ENCODE results near the gene KCNE4. TPM values are rescaled to one million over a fixed set of nuclear protein-coding genes. Genes with fewer than 3 reads are reported as not detected.

The KCNE4 gene
- total and polyA plus RNA-seq, 2 donors = 22.0 to 37.0 TPM

GRCh38 chr2:223029287-223029686, 22.7 kb upstream of the KCNE4 start:
- Histone ChIP-seq H3K4me1 (ENCODE audit: insufficient read depth) (no peaks in the 10 kb centered on the region), H3K27ac (ENCODE audit: low read depth) (no peak overlapping the region), H3K36me3 (ENCODE audit: insufficient read depth) (no peaks in the 10 kb centered on the region), H3K4me3 (ENCODE audit: low read depth, low read length) (no peak overlapping the region)
- 65% methylated on average over 3 of the region's 3 CpGs for WGBS
- DNase-seq (ENCODE audit: extremely low spot score) = no peak

DNA sequence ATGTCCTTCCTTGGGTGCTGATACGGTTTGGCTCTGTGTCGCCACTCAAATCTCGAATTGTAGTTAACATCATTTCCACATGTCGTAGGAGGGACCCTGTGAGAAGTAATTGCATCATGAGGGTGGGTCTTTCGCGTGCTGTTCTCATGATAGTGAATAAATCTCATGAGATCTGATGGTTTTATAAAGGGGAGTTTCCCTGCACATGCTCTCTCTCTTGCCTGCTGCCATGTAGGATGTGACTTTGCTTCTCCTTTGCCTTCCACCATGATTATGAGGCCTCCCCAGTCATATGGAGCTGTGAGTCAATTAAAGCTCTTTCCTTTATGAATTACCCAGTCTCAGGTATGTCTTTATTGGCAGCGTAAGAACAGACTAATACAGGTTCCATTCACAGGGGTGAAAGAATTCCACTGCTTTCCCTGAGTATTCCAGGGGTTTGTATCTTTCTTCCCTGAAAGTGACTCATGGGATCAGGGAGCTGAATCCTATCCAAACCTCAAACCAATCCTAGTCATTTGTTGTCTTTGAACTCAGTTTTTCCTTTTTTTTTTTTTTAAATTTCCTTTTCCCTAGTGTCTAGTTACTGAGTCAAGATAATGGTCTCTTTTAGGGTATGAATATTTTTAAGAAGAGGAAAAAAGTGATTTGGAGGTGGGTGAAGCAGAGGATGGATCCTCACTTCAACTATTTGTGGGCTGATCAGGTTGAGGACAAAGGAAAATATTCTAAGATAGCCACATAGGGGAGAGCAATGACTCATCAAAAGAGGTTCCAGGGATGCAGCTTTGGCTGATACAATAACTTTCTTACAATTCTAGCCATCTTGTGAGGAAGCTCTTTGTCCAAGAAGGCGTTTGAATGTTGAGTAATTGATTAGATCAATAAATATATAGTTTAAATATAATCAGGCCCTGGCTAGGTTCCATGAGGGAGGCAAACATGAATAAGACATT, 19.5 kb upstream of the KCNE4 start:
- H3K36me3 ChIP-seq (ENCODE audit: insufficient read depth) = no peaks in the 10 kb centered on the region
- H3K4me3 ChIP-seq (ENCODE audit: low read depth, low read length) = no peak overlapping the region
- 91% methylated on average over 8 of the region's 8 CpGs for WGBS

GRCh38 chr2:223034221-223034975, 17.6 kb upstream of the KCNE4 start:
- H3K4me1 ChIP-seq (ENCODE audit: insufficient read depth) = no peaks in the 10 kb centered on the region
- no peaks in the 10 kb centered on the region for H3K36me3 ChIP-seq (ENCODE audit: insufficient read depth)
- no peak for DNase-seq (ENCODE audit: extremely low spot score)
- H3K4me3 ChIP-seq (ENCODE audit: low read depth, low read length) = no peak overlapping the region
- no peak overlapping the region for H3K27ac ChIP-seq (ENCODE audit: low read depth)

More for the DNA sequence above, 19.5 kb upstream of the KCNE4 start:
- no peaks in the 10 kb centered on the region for H3K4me1 ChIP-seq (ENCODE audit: insufficient read depth)
- DNase-seq (ENCODE audit: extremely low spot score) = no peak
- no peak overlapping the region for H3K27ac ChIP-seq (ENCODE audit: low read depth)

DNA sequence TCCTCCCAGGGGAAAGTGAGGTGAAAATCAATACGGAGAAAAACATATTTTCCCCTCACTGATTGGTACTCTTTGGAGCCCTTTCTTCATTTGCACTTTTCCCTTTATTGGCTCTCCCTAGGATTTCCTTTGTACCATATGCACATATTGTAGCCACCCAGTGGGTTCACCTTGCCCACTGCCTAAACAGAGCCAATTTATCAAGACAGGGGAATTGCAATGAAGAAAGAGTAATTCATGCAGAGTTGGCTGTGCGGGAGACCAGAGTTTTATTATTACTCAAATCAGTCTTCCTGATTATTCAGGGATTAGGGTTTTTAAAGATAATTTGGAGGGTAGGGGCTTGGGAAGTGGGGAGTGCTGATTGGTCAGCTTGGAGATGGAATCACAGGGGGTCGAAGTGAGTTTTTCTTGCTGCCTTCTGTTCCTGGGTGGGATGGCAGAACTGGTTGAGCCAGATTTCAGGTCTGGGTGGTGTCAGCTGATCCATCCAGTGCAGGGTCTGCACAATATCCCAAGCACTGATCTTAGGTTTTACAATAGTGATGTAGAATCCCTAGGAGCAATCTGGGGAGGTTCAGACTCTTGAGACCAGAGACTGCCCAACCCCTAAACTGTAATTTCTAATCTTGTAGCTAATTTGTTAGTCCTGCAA, 15.1 kb upstream of the KCNE4 start:
- DNase-seq (ENCODE audit: extremely low spot score) = no peak
- no peaks in the 10 kb centered on the region for H3K36me3 ChIP-seq (ENCODE audit: insufficient read depth)
- WGBS = 71% methylated on average over 3 of the region's 3 CpGs
- no peak overlapping the region for H3K27ac ChIP-seq (ENCODE audit: low read depth)
- no peaks in the 10 kb centered on the region for H3K4me1 ChIP-seq (ENCODE audit: insufficient read depth)
- H3K4me3 ChIP-seq (ENCODE audit: low read depth, low read length) = no peak overlapping the region

DNA sequence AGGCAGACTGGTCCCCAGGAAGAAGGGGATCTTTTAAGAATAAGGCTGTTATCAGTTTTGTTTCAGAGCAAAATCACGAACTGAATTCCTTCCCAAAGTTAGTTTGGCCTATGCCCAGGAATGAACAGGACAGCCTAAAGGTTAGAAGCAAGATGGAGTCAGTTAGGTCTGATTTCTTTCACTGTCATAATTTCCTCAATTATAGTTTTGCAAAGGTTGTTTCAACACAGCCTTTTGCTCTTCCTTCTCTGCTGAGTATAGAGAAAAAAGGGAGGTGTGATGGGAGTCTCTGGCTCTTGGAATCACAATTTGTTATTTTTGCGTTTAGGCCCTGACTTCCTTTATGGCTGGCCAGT, 14.6 kb upstream of the KCNE4 start:
- 74% methylated on average over 2 of the region's 2 CpGs for WGBS
- H3K27ac ChIP-seq (ENCODE audit: low read depth) = no peak overlapping the region
- no peaks in the 10 kb centered on the region for H3K4me1 ChIP-seq (ENCODE audit: insufficient read depth)
- no peaks in the 10 kb centered on the region for H3K36me3 ChIP-seq (ENCODE audit: insufficient read depth)
- DNase-seq (ENCODE audit: extremely low spot score) = no peak
- no peak overlapping the region for H3K4me3 ChIP-seq (ENCODE audit: low read depth, low read length)

GRCh38 chr2:223039618-223040017, 12.4 kb upstream of the KCNE4 start:
- DNase-seq (ENCODE audit: extremely low spot score) = no peak
- WGBS = 60% methylated on average over 1 of the region's 1 CpG
- Histone ChIP-seq H3K4me3 (ENCODE audit: low read depth, low read length) (no peak overlapping the region), H3K27ac (ENCODE audit: low read depth) (no peak overlapping the region), H3K4me1 (ENCODE audit: insufficient read depth) (no peaks in the 10 kb centered on the region), H3K36me3 (ENCODE audit: insufficient read depth) (no peaks in the 10 kb centered on the region)

DNA sequence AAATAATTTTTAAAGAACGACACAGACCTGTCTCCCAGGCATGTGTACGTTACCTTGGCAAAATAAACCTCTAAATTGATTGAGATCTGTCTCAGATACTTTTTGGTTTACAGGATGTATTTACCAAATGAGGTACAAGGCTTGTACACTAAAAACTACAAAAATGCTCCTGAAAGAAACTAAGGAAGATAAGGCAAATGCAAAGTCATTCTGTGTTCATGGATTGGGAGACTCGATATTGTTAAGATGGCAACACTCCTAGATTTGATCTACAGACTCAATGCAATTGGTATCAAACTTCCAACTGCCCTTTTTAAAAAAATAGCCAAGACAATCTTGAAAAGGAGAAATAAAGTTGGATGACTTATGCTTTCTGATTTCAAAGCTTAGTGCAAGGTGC, 11.5 kb upstream of the KCNE4 start:
- WGBS = 95% methylated on average over 3 of the region's 3 CpGs
- no peak overlapping the region for H3K27ac ChIP-seq (ENCODE audit: low read depth)
- no peaks in the 10 kb centered on the region for H3K4me1 ChIP-seq (ENCODE audit: insufficient read depth)
- H3K4me3 ChIP-seq (ENCODE audit: low read depth, low read length) = no peak overlapping the region
- H3K36me3 ChIP-seq (ENCODE audit: insufficient read depth) = no peaks in the 10 kb centered on the region
- no peak for DNase-seq (ENCODE audit: extremely low spot score)

DNA sequence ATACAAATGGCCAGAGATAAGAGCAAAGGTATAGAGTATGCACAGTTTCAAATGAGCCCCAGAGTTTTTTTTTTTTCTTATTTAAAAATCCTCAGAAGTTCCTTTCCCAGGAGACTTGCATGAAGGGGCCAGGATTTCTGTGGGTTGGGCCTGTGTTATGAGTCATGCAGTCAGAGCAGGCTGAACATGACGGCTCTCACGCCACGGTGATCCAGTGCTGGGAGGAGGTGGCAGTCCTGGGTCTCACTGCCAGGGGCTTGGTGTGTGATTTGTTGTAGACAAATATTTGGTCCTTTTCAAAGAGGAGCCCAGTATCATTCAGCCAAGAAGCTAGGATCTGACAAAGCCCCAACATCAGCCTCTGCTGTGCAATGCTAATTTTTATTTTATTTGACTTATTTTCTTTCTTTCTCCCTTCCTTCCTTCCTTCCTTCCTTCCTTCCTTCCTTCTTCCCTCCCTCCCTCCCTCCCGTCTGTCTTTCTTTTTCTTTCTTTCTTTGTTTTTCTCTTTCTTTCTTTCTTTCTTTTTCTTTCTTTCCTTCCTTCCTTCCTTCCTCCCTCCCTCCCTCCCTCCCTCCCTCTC, 10.4 kb upstream of the KCNE4 start:
- Histone ChIP-seq H3K27ac (ENCODE audit: low read depth) (no peak overlapping the region), H3K4me3 (ENCODE audit: low read depth, low read length) (no peak overlapping the region), H3K36me3 (ENCODE audit: insufficient read depth) (no peaks in the 10 kb centered on the region), H3K4me1 (ENCODE audit: insufficient read depth) (no peaks in the 10 kb centered on the region)
- no peak for DNase-seq (ENCODE audit: extremely low spot score)
- 13% methylated on average over 4 of the region's 4 CpGs for WGBS

DNA sequence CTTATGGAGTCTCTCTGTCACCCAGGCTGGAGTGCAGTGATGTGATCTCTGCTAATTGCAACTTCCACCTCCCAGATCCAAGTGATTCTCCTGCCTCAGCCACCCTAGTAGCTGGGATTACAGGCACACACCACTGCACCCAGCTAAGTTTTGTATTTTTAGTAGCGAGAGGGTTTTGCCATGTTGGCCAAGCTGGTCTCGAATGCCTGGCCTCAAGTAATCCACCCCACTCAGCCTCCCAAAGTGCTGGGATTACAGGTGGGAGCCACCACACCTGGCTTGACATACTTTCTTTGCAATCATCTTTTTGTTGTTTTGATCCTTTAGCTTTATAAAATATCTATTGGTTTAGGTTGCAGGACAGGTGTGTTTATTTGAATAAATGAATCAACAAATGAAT, 9.7 kb upstream of the KCNE4 start:
- Histone ChIP-seq H3K4me3 (ENCODE audit: low read depth, low read length) (no peak overlapping the region), H3K4me1 (ENCODE audit: insufficient read depth) (no peaks in the 10 kb centered on the region), H3K36me3 (ENCODE audit: insufficient read depth) (no peaks in the 10 kb centered on the region), H3K27ac (ENCODE audit: low read depth) (no peak overlapping the region)
- no peak for DNase-seq (ENCODE audit: extremely low spot score)
- WGBS = 94% methylated on average over 2 of the region's 2 CpGs

- Histone ChIP-seq H3K4me3 (ENCODE audit: low read depth, low read length) (no peak overlapping the region), H3K4me1 (ENCODE audit: insufficient read depth) (no peaks in the 10 kb centered on the region), H3K27ac (ENCODE audit: low read depth) (no peak overlapping the region), H3K36me3 (ENCODE audit: insufficient read depth) (no peaks in the 10 kb centered on the region)
- WGBS = 81% methylated on average over 1 of the region's 1 CpG
- DNase-seq (ENCODE audit: extremely low spot score) = no peak
These were observed 9.3 kb upstream of the KCNE4 start for GRCh38 chr2:223042704-223043118.

DNA sequence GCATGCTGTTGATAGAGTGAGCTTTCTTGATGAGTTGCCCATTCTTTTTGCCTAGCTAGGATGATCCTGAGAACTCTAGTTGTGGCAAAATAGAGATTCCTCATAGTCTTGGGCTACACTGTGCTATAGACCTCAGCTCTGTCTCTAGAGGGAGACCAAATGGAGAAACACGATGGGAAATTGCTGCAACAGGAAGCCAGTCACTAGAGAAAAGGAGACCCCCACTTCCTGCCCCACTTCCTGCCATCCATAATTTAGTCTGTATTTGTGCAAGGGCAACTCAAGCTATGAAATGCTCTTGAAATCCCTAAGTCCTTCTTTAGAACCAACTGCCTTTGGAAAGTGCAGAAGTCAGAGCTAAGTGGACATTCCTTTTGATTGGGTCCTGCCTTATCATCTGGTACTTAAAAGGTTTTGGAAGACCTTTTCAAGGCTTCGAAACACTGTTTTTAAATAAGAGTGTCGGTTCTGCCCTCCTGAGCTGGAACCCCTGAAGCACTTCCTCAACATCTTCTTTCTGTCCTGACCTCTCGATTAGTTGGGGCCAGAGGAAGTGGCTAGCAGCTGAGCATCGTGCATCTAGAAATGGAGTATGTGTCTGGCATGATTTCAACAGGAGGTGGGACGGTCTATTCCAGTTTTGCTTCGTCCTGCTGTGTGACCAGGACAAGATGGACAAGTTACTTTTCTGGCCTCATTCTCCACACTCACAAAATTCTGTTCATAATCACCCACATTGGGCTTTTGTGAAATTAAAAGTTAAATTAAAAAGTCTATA, 8.6 kb upstream of the KCNE4 start:
- no peak overlapping the region for H3K27ac ChIP-seq (ENCODE audit: low read depth)

DNA sequence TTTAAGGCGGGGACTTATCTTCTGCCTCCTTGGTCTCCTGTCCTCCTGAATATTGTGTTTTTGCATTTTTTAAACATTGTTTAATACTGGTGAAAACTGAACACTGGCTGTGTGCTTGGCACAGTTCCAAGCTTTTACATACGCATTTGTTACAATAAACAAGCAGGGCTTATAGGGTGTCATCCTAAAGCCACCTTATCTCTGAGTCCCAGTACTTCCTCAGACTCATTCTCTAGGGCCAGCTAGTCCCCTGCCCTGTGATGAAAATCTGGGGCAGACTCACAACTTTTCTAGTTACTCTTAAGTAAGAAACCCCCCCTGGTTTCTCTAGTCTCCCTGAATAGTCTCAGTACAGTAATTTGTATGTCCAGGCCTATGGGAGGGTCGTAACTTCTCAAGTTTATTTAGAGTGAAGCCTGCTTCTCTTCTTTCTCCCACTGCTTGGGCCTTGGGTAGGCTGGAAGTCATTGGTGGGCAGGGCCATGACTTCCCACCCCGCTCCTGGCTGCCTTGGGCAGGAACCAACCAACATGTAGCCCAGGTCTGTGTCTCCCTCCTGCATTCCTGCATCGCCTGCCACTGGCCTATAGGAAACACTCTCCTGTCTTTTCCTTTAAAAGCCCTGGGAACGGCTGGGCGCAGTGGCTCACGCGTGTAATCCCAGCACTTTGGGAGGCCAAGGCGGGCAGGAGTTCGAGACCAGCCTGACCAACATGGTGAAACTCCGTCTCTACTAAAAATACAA, 7.7 kb upstream of the KCNE4 start:
- Histone ChIP-seq H3K4me1 (ENCODE audit: insufficient read depth) (no peaks in the 10 kb centered on the region), H3K36me3 (ENCODE audit: insufficient read depth) (no peaks in the 10 kb centered on the region), H3K4me3 (ENCODE audit: low read depth, low read length) (no peak overlapping the region), H3K27ac (ENCODE audit: low read depth) (no peak overlapping the region)
- 88% methylated on average over 12 of the region's 12 CpGs for WGBS
- no peak for DNase-seq (ENCODE audit: extremely low spot score)

More for the DNA sequence above, 8.6 kb upstream of the KCNE4 start:
- Histone ChIP-seq H3K4me3 (ENCODE audit: low read depth, low read length) (no peak overlapping the region), H3K4me1 (ENCODE audit: insufficient read depth) (no peaks in the 10 kb centered on the region), H3K36me3 (ENCODE audit: insufficient read depth) (no peaks in the 10 kb centered on the region)
- no peak for DNase-seq (ENCODE audit: extremely low spot score)
- 71% methylated on average over 7 of the region's 7 CpGs for WGBS

Data from urinary bladder (tissue), 4 donors.